NCI-H446 (cell line): ENCODE data around the gene FAM118A.
"Not testable (repeated sequence)": the region's sequence is repeated elsewhere in the genome, so short reads cannot be mapped to it uniquely, and the experiment has no call there.

Source experiments
- DNase-seq, 2 experiments: peaks; one replicate each; lab custom pipeline; 2025; lab: John Stamatoyannopoulos, UW

Gene FAM118A

DNA sequence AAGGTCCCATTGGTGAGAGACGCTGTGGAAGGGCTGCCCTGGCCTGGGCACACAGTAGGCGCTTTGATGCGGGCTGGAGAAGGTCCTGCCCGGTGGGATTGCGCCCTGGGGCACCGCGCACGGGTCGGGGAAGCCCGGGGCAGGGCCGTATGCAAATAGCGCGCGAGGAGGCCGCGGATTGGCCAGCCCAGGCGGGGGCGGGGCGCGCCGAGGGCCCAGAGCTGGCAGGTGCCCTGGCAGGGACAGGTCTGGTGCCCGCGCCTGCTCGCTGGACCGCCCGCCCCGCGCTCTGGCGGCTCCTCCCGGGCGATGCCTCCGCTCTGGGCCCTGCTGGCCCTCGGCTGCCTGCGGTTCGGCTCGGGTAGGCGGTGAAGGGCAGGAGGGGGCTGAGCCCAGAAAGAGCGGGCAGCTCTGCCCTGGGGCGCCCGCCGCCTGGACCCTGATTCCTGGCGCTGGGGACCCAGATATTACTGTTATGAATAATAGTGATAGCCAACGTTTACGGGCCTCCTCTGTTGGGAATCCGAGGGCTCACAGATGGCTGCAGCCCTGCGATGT lies 24.9 kb upstream of the FAM118A start, which contains the start of gene UPK3A:
Gene UPK3A (plus strand): TSS at position 245 of the 558 bp plus-strand sequence. CDS start 65 bp downstream, at position 310.
- DNase-seq: no peak

DNA sequence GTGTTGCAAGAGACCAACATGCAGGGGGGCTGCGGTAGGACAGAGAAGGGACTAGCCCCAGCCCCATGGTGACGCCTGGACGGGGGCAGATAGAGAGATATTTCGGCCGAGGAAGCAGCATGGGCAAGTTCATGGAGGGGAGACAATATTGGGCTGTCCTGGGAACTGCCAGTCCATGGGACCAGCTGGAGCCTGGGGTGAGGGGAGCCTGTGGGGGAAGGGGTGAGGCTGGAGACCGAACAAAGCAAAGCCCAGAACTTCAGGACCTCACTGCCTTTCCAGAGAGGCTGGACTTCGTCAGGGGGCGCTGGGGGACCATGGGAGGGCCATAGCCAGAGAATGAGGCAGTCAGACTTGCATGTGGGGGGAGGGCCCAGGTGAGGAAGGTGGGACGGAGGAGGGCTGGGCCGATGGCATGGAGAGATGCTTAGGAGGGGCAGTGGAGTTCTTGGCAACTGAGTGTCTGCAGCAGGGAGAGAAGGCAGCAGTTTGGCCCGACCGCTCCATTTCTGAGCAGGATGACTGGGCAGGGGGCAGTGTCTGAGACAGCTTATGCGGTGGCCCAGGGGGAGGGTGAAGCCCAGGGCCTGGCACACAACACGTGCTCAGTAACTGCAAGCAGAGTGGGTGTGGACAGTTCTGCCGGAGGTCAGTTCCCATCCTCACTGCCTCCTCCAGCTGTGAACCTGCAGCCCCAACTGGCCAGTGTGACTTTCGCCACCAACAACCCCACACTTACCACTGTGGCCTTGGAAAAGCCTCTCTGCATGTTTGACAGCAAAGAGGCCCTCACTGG lies 24.3 kb upstream of the FAM118A start:
- no peak for DNase-seq

DNA sequence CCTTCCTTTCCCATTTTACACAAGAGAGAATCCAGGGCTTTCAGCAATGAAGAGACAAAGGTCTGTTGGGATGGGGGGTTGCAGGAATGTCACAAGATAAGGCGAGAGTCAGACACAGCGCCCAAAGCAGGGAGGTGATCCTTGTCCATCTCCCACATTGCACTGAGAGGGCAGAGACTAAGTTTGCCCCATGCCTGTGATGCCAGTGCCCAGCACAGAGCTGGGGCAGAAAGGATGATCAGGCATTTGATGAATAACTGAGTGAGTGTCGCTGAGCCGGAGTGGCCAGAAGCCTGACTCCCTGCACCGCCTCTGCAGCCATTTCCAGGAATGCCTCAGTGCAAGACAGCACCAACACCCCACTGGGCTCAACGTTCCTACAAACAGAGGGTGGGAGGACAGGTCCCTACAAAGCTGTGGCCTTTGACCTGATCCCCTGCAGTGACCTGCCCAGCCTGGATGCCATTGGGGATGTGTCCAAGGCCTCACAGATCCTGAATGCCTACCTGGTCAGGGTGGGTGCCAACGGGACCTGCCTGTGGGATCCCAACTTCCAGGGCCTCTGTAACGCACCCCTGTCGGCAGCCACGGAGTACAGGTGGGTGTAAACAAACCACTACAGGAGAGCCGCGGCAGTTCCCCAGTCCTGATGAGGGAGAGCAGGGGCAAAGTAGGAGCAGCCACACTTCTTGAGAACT lies 22.7 kb upstream of the FAM118A start:
- DNase-seq: no peak

DNA sequence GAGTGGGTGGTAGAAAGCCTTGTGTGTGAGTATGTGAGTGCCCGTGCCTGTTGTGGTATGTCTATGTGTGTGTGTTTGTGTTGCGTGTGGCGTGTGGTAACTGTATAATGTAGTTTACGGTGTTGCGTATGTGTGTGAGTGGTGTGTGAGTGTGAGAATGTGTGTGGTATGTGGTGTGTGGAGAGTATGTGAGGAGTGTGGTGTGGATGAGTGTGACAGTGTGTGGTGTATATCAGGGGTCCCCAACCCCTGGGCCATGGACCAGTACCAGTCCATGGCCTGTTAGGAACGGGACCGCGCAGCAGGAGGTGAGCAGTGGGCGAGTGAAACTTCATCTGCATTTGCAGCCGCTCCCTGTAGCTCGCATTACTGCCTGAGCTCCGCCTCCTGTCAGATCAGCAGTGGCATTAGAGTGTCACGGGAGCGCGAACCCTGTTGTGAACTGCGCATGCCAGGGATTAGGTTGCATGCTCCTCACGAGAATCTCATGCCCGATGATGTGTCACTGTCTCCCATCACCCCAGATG lies 19.3 kb upstream of the FAM118A start:
- DNase-seq: no peak

DNA sequence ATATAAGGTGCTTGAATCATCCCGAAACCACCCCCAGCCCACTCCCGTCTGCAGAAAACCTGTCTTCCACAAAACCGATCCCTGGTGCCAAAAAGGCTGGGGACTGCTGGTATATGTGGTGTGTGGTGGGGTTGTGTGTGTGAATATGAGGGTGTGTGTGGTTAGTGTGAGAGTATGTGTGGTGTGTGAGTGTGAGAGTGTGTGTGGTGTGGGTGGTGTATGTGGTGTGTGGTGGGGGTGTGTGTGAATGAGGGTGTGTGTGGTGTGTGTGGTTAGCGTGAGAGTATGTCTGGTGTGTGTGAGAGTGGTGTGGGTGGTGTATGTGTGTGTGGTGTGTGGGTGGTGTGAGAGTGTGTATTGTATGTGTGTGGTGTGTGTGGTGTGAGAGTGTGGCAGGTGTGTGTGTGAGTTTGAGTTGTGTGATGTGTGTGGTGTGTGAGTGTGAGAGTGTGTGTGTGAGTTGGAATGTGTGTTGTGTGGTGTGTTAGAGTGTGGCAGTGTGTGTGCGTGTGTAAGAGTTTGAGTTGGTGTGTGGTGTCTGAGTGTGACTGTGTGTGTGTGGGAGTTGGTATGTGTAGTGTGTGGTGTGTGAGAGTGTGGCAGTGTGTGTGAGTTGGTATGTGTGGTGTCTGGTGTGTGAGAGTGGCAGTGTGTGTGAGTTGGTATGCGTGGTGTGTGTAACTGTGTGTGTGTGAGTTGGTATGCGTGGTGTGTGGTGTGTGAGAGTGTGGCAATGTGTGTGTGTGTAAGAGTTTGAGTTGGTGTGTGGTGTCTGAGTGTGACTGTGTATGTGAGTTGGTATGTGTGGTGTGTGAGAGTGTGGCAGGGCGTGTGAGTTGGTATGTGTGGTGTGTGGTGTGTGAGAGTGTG lies 18.4 kb upstream of the FAM118A start:
- no peak for DNase-seq

DNA sequence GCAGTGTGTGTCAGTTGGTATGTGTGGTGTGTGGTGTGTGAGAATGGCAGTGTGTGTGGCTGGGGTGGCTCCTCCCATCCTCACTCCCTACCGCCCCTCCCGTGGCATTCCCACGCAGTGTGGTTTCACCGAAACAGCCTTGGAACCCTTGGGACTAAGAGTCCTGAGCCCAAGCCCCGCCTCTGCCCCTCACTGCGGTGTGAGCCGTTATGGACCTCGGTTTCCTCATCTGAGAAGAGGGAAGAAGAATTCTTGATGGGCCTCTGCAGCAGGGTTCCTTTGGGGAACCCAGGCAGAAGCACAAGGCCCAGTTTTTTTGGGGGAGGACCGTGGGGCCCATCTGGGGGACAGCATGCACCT lies 17.8 kb upstream of the FAM118A start:
- DNase-seq: no peak

DNA sequence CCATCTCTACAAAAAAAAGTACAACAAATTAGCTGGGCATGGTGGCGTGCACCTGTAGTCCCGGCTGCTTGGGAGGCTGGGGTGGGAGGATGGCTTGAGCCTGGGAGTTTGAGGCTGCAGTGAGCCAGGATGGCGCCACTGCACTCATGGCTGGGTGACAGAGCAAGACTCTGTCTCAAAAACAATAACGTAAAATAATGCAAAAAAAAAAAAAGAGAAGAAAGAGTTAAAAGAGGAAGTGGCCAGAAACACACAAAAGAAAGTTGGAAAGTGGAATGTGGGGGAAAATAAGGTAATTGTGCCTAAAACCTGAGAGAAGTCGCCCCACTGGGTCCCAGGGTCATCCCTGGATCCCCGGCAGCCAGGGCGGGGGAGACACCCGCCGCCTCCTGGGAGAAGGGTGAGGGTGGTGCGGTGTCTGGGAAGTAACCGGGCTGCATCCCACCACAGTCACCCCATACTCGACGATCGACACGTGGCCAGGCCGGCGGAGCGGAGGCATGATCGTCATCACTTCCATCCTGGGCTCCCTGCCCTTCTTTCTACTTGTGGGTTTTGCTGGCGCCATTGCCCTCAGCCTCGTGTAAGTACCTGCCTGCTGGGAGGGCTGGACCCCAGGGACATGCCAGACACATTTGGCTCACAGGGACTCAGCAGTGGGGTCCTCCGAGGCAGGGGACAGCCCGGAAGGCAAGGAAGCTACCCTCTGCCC lies 16.8 kb upstream of the FAM118A start:
- no peak for DNase-seq

DNA sequence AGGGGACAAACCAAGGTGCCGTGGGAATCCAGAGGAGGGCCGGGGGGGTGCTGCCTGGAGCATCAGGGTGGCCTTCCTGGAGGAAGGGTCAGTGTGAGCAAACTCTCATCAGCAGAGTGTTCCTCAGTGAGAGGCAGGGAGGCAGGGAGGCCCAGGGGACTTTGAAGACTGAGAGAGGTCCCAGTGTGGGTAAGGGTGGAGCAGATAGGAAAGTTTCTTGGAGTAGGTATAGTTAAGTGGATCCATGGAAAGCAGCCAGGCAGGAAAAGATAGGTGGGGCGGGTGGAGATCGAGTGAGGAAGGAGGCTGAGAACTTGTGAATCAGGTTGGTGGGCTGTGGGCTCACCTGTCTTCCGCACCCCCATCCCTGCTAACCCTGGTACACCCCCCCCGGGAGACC lies 15.7 kb upstream of the FAM118A start:
- DNase-seq: no peak

DNA sequence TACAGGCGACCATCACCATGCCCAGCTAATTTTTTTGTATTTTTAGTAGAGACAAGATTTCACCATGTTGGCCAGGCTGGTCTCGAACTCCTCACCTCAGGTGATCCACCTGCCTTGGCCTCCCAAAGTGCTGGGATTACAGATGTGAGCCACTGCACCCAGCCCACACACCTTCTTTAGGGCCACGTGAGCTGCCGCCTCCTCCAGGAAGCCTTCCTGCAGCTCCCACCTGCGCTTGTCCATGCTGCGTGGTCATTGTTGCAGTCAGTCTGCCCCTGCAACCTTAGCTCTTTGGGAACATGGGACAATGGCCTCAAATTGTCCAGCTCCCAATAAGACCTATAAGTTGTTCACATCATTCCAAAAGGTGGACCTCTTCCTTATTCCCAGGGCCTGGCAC lies 14.7 kb upstream of the FAM118A start:
- DNase-seq: not testable (repeated sequence)

DNA sequence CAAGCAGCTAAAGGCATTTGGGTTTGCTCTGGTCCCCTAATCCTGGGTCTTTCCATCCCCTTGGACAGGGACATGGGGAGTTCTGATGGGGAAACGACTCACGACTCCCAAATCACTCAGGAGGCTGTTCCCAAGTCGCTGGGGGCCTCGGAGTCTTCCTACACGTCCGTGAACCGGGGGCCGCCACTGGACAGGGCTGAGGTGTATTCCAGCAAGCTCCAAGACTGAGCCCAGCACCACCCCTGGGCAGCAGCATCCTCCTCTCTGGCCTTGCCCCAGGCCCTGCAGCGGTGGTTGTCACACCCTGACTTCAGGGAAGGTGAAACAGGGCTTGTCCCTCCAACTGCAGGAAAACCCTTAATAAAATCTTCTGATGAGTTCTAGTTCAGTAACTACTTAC lies 14.2 kb upstream of the FAM118A start:
- DNase-seq: no peak

DNA sequence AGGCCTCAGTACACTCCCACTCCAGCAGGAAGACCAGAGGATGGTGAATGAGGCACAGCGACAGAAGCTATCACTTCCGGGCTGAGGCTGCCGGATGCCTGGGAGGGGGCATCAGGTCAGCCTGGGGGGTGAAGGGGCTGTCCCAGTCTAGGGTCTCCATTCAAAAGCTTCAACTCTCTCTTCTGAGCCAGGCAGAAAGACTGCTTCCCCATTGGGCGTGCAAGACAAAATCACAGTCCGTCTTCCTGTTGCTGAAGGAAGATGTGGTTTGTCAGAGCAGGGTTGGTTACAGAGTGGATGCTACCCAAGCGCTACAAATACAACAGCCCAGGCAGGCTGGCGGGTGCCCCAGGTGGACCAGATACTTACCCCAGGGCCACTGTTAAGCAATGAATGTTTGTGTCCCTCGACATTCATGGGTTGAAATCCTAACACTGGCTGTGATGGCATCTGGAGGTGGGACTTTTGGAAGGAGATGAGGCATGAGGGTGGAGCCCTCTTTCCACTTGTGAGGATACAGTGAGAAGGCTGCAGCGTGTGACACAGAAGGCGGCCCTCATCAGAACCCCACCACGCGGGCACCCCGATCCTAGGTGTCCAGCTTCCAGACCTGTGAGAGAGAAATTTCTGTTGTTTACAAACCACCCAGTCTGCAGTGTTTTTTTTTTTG lies 13.0 kb upstream of the FAM118A start:
- DNase-seq: no peak

DNA sequence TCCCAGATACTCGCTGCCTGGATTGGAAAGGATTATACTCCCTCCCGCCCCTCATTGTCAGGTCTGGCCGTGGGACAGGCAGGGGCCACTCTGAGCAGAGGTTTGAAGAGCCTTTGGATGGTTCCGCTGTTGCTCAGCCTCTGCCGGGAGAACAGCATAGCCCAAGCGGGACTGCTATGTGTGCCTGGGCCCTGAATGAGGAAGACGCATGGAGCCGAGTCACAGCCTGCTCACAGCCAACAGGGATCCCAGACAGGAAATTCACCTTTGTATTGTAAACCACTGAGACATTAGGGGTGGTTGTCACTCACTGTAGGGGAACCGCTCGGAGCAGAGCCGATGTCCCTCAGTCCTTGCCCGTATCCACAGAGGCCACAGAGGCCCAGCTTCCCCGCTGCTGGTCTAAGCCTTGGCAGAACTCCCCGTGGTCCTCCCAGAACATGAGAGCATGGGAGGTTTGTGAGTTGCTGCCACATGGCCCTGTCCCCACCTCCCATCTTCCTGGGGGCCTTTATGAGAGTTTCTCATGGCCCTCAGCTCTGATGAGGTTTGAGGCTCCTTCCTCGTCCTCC lies 10.7 kb upstream of the FAM118A start:
- DNase-seq: no peak

DNA sequence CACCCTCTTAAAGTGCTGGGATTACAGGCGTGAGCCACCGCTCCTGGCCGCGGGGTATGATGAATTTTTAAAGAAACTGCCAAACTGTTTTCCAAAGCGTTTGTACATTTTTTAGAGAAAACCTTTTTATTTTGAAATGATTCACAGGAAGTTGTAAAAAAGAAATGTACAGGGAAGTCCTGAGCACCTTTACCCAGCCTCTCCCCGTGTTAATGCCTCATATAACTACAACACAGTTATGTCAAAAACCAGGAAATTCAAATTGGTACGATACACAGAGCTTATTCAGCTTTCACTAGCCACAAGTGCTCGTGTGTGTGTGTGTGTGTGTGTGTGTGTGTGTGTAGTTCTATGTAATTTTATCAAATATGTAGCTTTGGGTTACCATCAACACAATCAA lies 7.0 kb upstream of the FAM118A start:
- no peak for DNase-seq

DNA sequence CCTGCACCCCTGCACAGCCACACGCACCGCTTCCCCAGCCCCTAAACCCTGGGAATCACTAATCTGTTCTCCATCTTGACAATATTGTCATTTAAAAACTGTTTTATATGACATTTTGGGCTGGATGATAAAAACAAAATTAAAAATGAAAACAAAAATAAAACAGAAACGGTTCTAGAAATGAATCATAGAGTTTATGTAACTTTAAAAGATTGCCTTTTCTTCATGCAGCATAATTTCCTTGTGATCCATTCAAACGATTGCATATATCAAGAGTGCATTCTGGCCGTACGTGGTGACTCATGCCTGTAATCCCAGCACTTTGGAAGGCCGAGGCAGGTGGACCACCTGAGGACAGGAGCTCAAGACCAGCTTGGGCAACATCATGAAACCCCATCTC lies 6.6 kb upstream of the FAM118A start:
- no peak for DNase-seq

DNA sequence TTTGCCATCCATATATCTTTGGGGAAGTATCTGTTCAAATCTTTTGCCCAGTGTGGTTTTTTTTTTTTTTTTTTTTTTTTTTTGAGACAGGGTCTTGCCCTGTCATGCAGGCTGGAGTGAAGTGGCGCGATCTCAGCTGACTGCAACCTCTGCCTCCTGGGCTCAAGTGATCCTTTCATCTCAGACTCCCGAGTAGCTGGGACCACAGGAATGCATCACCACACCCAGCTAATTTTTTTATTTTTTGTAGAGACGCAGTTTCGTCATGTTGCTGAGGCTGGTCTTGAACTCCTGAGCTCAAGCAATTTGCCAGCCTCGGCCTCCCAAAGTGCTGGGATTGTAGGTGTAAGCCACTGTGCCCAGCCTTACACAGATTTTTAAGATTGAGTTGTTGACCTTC lies 4.8 kb upstream of the FAM118A start:
- DNase-seq: no peak

DNA sequence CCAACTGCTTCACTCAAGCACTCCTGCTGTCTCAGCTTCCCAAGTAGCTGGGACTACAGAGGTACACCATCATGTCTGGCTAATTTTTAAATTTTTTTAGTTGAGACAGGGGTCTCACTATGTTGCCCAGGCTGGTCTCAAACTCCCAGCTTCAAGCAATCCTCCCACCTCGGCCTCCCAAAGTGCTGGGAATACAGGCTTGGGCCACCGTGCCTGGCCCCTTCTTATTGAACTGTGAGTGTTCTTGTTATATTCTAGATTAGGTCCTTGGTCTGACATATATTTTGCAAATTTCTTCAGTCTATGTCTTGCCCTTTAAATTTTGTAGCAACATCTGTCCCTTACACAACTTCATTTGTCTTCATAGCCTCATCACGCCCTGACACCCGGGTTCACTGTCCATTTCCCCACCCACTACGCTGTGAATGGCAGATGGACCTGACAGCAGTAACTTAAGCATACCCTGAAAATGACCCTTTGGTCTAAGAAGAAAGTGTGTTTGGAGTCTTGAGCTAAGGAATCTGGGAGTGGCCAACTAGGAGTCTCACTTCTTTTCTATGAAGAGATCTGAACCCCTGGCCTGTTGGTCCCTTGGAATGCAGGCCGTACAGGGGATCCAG lies 4.2 kb upstream of the FAM118A start:
- DNase-seq: no peak

DNA sequence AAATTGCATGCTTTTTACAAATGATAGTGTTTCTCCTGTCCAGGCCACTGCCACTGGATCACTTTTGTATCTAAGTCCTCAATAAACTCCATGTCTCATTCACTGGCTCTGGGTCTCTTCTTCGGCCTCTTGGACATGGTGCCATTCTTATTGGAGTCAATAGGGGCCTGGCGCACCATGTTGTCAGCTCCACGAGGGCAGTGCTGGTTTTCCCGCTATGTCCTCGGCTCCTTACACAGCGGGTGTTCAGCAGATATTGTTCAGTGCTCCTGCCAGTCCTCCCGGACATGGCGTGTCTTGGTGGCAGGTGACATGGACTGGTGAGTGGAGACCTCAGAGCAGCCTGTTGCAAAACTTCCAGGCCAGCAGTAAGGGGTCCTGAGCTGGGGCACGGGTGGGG lies 3.6 kb upstream of the FAM118A start:
- DNase-seq: no peak

DNA sequence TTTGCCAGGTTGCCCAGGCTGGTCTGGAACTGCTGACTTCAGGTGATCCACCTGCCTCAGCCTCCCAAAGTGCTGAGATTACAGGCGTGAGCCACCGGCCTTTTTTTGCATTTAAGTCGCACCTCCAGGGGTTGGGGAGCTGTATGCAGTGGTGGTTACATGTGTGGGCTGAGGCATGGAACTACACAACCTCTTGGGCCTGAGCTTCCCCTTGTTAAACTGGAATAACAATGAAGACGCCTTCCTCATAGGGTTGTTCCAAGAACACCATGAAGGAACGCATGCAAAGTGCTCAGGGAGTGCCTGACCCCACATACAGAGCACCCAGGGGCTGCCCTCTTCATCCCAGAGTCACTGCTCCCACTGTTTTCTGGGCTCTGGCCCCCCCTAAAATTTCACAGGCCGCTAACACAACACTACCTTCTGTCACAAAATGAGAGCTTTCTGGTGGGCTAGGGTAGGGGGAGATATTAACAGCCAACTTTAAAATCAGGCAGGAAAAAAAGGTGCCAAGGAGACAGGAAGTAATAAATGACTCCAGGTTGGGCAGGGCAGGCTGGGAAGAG lies 1.3 kb upstream of the FAM118A start:
- DNase-seq: no peak

DNA sequence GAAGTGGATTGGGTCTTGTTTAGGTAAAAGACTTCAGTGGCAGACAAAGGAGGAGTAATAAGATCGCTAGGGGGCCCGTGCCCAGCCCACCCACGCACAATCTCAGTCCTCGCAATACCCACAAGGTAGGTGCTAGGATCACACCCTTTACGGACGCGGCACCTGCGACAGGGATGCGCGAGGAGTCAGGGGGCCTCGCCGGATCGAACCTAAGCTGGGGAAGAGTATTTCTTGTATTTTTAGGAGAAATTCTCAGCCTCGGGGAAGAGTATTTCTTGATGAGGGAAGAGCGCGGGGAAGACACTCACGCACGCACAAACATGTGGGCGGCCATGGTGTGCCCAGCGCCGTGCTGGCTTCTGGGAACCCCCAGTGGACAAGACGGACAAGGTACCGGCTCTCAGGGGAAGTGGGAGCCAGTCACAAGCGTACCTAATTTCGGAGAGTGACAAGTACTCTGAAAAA lies 745 bp upstream of the FAM118A start:
- DNase-seq: no peak
